GM06990 (cell line): Measurements from ENCODE around the gene ATP7B.

Experiments used
- DNase-seq: peaks from one replicate; pipeline ENCODE4 v3.0.0-alpha.2; 2011; ENCODE audit not compliant: insufficient read length; ENCODE audit errors: extremely low read depth
- H3K27me3 ChIP-seq: replicated peaks from 2 replicates; pipeline ENCODE4 v1.6.0; 2011; ENCODE audit warnings: low read length; ENCODE audit not compliant: control insufficient read depth, insufficient read depth
- H3K36me3 ChIP-seq: 2 replicates; pipeline ENCODE4 v1.5.1; 2011; ENCODE audit warnings: low read length; ENCODE audit not compliant: control insufficient read depth, insufficient read depth
- H3K4me3 ChIP-seq: replicated peaks from 2 replicates; pipeline ENCODE4 v1.5.1; 2011; ENCODE audit warnings: low read depth, mild to moderate bottlenecking, control low read depth, low read length
- TF ChIP-seq, protein P1 (sequence below): IDR thresholded peaks from 2 replicates; pipeline ENCODE4 v1.5.1; 2011; ENCODE audit warnings: low read length, control low read depth, mild to moderate bottlenecking, inconsistent platforms; ENCODE audit not compliant: insufficient read depth, poor library complexity, severe bottlenecking

Gene ATP7B

DNA sequence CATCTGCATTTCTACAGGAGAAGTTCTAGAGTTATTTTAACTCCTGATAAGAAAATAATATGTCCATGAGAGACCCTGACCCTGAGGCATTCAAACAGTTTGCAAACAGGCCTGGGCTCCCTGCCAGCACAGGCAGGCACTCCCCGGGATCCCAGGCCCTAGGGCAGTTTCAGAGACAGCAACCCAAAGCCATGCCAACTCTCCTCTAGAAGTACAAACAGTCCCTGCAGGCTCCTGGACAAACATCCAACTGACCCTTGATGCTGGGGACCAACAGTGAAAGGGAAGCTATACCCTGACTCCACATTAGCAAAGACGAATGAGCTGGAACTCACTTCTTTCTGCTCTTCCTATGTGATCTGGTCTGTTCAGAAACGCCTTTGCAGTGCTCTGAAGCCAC lies 104.7 kb downstream of the ATP7B start:
- Histone ChIP-seq H3K27me3 (no peaks in the 10 kb centered on the region; the same call in 1 of the 2 replicates), H3K36me3 (no peaks in the 10 kb centered on the region), H3K4me3 (no peak overlapping the region)
- TF ChIP-seq, protein P1, sequence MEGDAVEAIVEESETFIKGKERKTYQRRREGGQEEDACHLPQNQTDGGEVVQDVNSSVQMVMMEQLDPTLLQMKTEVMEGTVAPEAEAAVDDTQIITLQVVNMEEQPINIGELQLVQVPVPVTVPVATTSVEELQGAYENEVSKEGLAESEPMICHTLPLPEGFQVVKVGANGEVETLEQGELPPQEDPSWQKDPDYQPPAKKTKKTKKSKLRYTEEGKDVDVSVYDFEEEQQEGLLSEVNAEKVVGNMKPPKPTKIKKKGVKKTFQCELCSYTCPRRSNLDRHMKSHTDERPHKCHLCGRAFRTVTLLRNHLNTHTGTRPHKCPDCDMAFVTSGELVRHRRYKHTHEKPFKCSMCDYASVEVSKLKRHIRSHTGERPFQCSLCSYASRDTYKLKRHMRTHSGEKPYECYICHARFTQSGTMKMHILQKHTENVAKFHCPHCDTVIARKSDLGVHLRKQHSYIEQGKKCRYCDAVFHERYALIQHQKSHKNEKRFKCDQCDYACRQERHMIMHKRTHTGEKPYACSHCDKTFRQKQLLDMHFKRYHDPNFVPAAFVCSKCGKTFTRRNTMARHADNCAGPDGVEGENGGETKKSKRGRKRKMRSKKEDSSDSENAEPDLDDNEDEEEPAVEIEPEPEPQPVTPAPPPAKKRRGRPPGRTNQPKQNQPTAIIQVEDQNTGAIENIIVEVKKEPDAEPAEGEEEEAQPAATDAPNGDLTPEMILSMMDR: no peak
- DNase-seq: no peak

- H3K36me3 ChIP-seq: no peaks in the 10 kb centered on the region
- H3K27me3 ChIP-seq: no peaks in the 10 kb centered on the region; the same call in 1 of the 2 replicates
- TF ChIP-seq, protein P1: no peak
- no peak overlapping the region for H3K4me3 ChIP-seq
- no peak for DNase-seq
Measured at GRCh38 chr13:51905787-51906186, 105.5 kb downstream of the ATP7B start.

DNA sequence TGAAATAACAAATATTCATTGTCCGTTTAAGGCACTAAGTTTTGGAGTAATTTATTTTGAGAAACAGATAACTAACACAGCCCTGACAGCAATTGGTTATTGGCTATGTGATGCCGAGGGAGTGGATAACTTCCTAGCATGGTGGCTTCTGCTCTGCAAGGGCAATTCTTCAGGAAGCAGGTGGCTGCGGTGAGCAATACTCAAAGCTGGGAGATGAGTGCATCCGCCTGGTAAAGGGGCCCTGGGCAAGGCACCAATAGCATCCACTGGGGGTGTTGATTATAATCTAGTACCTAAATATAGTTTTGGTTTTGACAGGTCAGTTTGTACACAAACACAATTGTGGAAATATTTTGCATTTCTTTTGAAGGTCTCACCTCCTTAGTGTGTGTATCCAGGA lies 108.5 kb downstream of the ATP7B start:
- Histone ChIP-seq H3K4me3 (no peak overlapping the region), H3K27me3 (no peaks in the 10 kb centered on the region; the same call in 1 of the 2 replicates), H3K36me3 (no peaks in the 10 kb centered on the region)
- TF ChIP-seq, protein P1: no peak
- no peak for DNase-seq

DNA sequence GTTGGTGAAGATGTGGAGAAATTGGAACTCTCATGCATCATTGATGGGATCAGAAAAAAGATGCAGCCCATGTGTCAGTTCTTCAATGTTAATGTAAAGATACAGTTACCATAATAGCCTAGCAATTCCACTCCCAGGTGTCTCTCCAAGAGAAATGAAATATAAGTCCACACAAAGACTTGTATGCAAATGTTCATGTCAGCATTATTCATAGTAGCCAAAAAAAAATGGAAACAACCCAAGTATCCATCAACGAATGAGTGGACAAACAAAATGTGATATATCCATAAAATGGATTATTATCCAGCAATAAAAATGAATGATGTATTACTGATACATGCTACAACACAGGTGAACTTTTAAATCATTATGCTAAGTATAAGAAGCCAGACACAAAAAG lies 110.8 kb downstream of the ATP7B start:
- TF ChIP-seq, protein P1: no peak
- DNase-seq: no peak
- no peak overlapping the region for H3K4me3 ChIP-seq
- no peaks in the 10 kb centered on the region for H3K36me3 ChIP-seq
- peaks cover 2% of the 10 kb centered on the region; the same call in 1 of the 2 replicates for H3K27me3 ChIP-seq

DNA sequence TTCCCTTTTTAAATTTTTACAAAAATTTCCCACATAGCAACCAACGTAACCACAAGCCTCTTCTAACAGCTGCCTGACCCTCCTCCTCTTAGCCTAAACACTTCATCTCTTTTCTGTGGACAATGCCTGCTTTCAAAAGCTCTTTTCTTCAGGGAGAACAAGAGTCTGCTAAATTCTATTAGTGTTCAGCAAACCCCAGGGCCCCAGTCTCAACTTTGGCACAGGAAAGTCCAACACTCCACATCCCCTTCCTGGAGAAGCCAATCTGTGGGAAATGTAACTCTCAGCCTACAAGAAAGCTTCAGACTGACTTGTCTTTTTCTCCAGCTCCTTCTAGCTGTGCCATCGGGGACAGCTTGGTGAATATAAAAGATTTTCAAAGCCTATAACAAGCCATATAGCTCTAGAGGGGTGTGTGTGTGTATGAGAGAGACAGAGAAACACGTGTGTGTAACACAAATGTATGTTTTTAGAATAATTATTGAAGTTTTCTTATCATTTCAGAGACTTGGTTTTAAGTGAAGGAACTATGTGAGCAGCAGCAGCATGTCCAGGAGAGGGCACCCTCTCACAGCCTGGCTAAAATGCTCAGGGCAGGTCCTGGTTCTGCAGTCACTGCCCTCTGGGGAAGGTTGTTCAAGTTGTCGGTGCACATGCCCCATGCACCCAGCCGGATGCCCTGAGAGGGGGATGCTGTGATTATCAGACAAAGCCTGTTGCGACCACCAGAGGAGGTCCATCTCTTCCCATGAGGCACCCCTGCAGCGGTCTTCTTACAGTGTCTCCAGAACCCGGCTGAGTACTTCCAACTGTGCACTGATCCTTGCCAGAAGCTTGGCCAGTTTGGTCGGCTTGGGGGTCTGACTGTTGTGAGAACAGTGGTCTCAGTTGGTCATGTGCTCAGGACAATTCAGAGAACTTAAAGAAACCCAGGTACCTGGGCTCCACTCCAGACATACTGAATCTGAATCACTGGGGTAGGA lies 115.1 kb downstream of the ATP7B start:
- Histone ChIP-seq H3K27me3 (peaks cover 2% of the 10 kb centered on the region; the same call in 1 of the 2 replicates), H3K4me3 (no peak overlapping the region), H3K36me3 (no peaks in the 10 kb centered on the region)
- no peak for DNase-seq
- TF ChIP-seq, protein P1: peak; percentile 88
